Pancreas (tissue), 10 donors: ENCODE measurements around the gene TMEM176A. TPM values are rescaled to one million over a fixed set of nuclear protein-coding genes. Genes with fewer than 3 reads are reported as not detected.

Source experiments
- ATAC-seq, 4 donors: fragments of 200-7000 bp; cut with Tn5 transposase; one replicate each; pipeline versions ENCODE4 v1.8.0 to v1.9.1; 2020; ENCODE audit warnings: mild to moderate bottlenecking in 4 of 4, moderate library complexity in 4 of 4
- DNase-seq, 6 donors: peaks; one replicate each; pipeline ENCODE4 v3.0.0-alpha.2; 2020
- FAIRE-seq: peaks from 2 replicates; lab custom pipeline; 2012; peaks lifted over from hg19 to GRCh38; lab: Jason Lieb, UNC
- H3K27ac ChIP-seq, 4 donors: fragments of 200-600 bp; sonication (generic); 1 replicate in 3 of 4; 2 replicates in 1 of 4; pipeline versions ENCODE4 v1.5.0 to v1.8.0; 2020
- H3K27me3 ChIP-seq, 4 donors: fragments of 200-600 bp; one replicate each; pipeline ENCODE4 v1.8.0; 2021
- H3K36me3 ChIP-seq, 3 donors: fragments of 200-600 bp; sonication (generic) in 1 of 3; one replicate each; pipeline versions ENCODE4 v1.5.0 to v1.8.0; 2020 to 2021
- H3K4me1 ChIP-seq, 3 donors: fragments of 200-600 bp; one replicate each; pipeline ENCODE4 v1.8.0; 2021
- H3K4me3 ChIP-seq, 4 donors: fragments of 200-600 bp; sonication (generic) in 2 of 4; one replicate each; pipeline versions ENCODE4 v1.5.0 to v1.8.0; 2020 to 2021
- H3K9me3 ChIP-seq, 4 donors: fragments of 200-600 bp; one replicate each; pipeline ENCODE4 v1.8.0; 2021
- CTCF ChIP-seq, 4 donors: fragments of 200-600 bp; sonication (generic) in 3 of 4; IDR thresholded peaks; one replicate each; pipeline versions ENCODE4 v1.5.0 to v1.8.0; 2021; ENCODE audit warnings: antibody characterized with exemption in 4 of 4
- WGBS, 2 donors: extraction: QIAGEN DNeasy Blood & Tissue Kit; methylation state at CpG; one replicate each; pipeline ENCODE4 v1.1.7; 2013; 5-methylcytosine and 5-hydroxymethylcytosine counted together
- intact Hi-C, 3 donors: fragments of 100-400 bp; cut with DNase I; formaldehyde crosslinking; loops; one replicate each; pipeline versions ENCODE4 v1.11.1 to v1.14.2; 2022
- polyA plus RNA-seq, 2 donors: library from polyadenylated mRNA; stranded (reverse); fragments of 200-250 nt; gene quantifications; one replicate each; pipeline ENCODE4 v1.2.3, GENCODE V29; 2013
- total RNA-seq, 6 donors: library from RNA; stranded (reverse); fragmentation: NEBNext Ultra II Directional in 4 of 6; extraction: Animal tissue kit (Norgen Biotek cat#: 25700) in 4 of 6; gene quantifications; one replicate each; pipeline versions ENCODE4 v1.2.1 to v1.2.4, GENCODE V29; 2021 to 2023
- donor health status: healthy with polysubstance abuse.
- donor health status: DM: no; HTN: no; CAD: no; lungs with moderate emphysema.
- donor health status: DM: no; HTN: no; CAD: no.
- donor health status: control.
- donor health status: control.
- donor health status: Bipolar disorder and iron deficiency.
- donor health status: DM: yes; HTN: yes; CAD: no.
- donor health status: DM: no; HTN: no; CAD: no.
- donor health status: DM: no; HTN: no; CAD: no.
- donor health status: DM: yes; HTN: yes; CAD: no.

TMEM176A gene
- total and polyA plus RNA-seq, 8 donors = 13.8 to 66.9 (median 18.5) TPM

- no peaks in the 10 kb centered on the region for H3K27me3 ChIP-seq
- intact Hi-C loops = no loop called here
- TF ChIP-seq CTCF (IDR thresholded peaks at IDR 0.05) = no peak
- WGBS, 2 donors = 83 to 88% methylated on average over 14 of the region's 14 CpGs
- no peak for ATAC-seq
- no peak overlapping the region for H3K4me3 ChIP-seq
- no peak for FAIRE-seq
- H3K4me1 ChIP-seq = no peaks in the 10 kb centered on the region
- no peak for DNase-seq
- H3K27ac ChIP-seq = no peak overlapping the region
- H3K36me3 ChIP-seq = no peaks in the 10 kb centered on the region
- H3K9me3 ChIP-seq = no peaks in the 10 kb centered on the region
Measured at GRCh38 chr7:150846291-150847115, 45.9 kb downstream of the TMEM176A start.

DNA sequence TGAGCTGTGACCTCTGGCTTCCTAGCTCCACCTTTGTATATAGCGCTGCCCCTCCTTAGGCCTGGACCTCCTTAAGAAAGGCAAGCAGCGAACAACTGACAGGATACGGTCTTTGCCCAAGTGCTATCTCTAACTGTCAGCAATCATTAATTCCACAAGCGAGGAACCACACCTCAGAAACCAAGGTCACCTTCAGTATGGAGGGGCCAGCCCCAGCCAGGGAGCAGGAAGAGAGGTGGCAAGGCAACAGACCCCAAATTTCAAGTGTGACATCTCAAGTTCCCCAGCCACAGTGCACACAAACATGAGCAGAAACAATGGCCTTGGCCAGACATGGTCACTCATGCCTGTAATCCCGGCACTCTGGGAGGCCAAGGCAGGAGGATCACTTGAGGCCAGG, 47.0 kb downstream of the TMEM176A start:
- FAIRE-seq (no peak), DNase-seq (no peak), ATAC-seq (no peak)
- H3K27me3 ChIP-seq = no peaks in the 10 kb centered on the region
- no peak overlapping the region for H3K4me3 ChIP-seq
- no peak for TF ChIP-seq CTCF (IDR thresholded peaks at IDR 0.05)
- 78 to 87% methylated on average over 5 of the region's 5 CpGs for WGBS, 2 donors
- intact Hi-C loops = no loop called here
- H3K9me3 ChIP-seq = no peaks in the 10 kb centered on the region
- H3K27ac ChIP-seq = no peak overlapping the region
- H3K4me1 ChIP-seq = no peaks in the 10 kb centered on the region
- no peaks in the 10 kb centered on the region for H3K36me3 ChIP-seq

DNA sequence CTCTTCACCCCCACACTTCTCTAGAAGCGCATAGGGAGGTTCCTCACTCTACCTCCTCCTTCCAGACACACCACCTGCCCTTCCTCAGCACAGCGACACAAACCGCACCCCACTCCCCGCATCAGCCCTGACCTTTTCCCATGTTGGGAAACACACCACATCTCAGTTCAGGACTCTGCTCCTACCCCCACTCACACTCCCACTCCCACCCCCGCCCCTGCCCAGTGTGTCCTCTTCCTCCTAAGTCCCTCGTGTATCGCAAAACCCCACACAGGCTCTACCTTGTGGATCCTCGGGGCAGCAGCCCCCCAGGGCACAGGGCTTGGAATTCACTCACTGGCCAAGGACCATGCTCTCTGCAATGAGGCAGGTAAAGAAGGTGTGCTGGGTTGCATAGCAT, 47.5 kb downstream of the TMEM176A start:
- Histone ChIP-seq H3K36me3 (no peaks in the 10 kb centered on the region), H3K4me3 (no peak overlapping the region), H3K27me3 (no peaks in the 10 kb centered on the region), H3K9me3 (no peaks in the 10 kb centered on the region), H3K4me1 (no peaks in the 10 kb centered on the region), H3K27ac (no peak overlapping the region)
- intact Hi-C loops = no loop called here
- 82 to 87% methylated on average over 8 of the region's 8 CpGs for WGBS, 2 donors
- FAIRE-seq (no peak), ATAC-seq (no peak), DNase-seq (no peak)
- no peak for TF ChIP-seq CTCF (IDR thresholded peaks at IDR 0.05)

GRCh38 chr7:150848561-150849115, 48.1 kb downstream of the TMEM176A start:
- no peaks in the 10 kb centered on the region for H3K36me3 ChIP-seq
- WGBS, 2 donors = 72 to 78% methylated on average over 3 of the region's 3 CpGs
- no peak for DNase-seq
- H3K4me1 ChIP-seq = no peaks in the 10 kb centered on the region
- no peaks in the 10 kb centered on the region for H3K9me3 ChIP-seq
- ATAC-seq = no peak
- no peak for TF ChIP-seq CTCF (IDR thresholded peaks at IDR 0.05)
- no peak overlapping the region for H3K27ac ChIP-seq
- intact Hi-C loops = no loop called here
- no peaks in the 10 kb centered on the region for H3K27me3 ChIP-seq
- FAIRE-seq = no peak
- H3K4me3 ChIP-seq = no peak overlapping the region

DNA sequence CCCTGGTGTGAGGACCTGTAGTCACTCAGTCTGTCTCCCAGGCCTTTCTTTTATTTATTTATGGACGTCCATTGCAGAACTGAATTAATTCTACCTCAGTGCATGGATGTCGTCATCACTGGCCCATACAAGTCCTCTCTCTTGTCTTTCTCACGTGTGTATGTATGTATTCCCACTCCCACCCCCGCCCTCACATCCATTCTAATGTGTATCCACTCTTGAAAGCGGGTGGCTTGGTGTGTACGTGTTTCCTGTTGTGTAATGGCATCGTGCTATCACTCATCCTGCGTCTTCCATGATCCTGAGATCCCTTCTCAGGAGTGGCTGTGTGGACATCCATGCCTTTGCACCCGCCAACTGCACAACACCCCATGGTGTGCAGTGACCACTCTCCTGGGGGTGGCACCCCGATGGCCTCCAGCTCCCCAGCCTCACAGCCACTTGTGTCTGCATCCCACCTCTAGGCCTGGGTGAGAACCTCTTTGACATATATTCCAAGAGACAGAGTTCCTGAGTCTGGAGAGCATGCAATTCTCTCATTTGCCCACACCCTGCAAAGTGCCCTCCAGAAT, 48.7 kb downstream of the TMEM176A start:
- Histone ChIP-seq H3K27ac (no peak overlapping the region), H3K27me3 (no peaks in the 10 kb centered on the region), H3K36me3 (no peaks in the 10 kb centered on the region), H3K4me1 (no peaks in the 10 kb centered on the region), H3K9me3 (no peaks in the 10 kb centered on the region), H3K4me3 (no peak overlapping the region)
- TF ChIP-seq CTCF (IDR thresholded peaks at IDR 0.05) = no peak
- WGBS, 2 donors = 71 to 80% methylated on average over 10 of the region's 10 CpGs
- ATAC-seq = no peak
- intact Hi-C loops = no loop called here
- DNase-seq = no peak
- FAIRE-seq = no peak
